AG10803 (cell line): ENCODE measurements around the gene SPATA33.
A peak's percentile ranks its signal among the peaks of the same experiment; 100 is the strongest.

Source experiments
- DNase-seq: peaks from one replicate; pipeline ENCODE4 v3.0.0; 2010; ENCODE audit warnings: low read depth
- H3K4me3 ChIP-seq: 2 replicates; pipeline ENCODE4 v1.5.1; 2011; ENCODE audit warnings: mild to moderate bottlenecking, low read length, control low read depth
- CTCF ChIP-seq: conservative IDR thresholded peaks from 2 replicates; pipeline ENCODE4 v1.5.1; 2011; ENCODE audit warnings: mild to moderate bottlenecking, low read length, control low read depth, inconsistent platforms

The SPATA33 gene

GRCh38 chr16:89645122-89645521, 12.5 kb upstream of the SPATA33 start:
- no peak overlapping the region for H3K4me3 ChIP-seq
- no peak for TF ChIP-seq CTCF
- DNase-seq, result no peak

- DNase-seq, result no peak
- no peak for TF ChIP-seq CTCF
- H3K4me3 ChIP-seq, result no peak overlapping the region
Measured at GRCh38 chr16:89646270-89646669, 11.4 kb upstream of the SPATA33 start.

DNA sequence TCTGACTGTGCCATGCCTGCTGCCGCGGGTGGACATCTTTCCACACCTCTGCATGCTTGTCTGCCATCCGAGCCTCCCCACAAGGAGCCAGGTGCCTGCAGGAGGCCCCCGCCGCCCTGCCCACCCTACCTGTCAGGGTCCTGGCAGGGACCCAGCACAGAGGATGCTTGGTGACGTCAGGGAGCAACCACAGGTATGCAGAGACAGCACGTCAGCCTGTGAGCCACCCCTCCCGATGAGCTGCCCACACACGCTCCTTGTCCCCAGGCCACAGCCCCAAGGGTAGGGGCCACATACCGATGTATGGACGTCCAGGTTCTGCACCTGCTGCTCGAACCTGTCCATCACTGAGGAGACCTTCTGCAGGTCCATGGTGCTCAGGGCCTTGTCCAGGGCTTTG, 10.7 kb upstream of the SPATA33 start:
- TF ChIP-seq CTCF, result no peak
- no peak overlapping the region for H3K4me3 ChIP-seq
- no peak for DNase-seq

- no peak for DNase-seq
- no peak for TF ChIP-seq CTCF
- H3K4me3 ChIP-seq, result no peak overlapping the region
Measured at GRCh38 chr16:89651584-89651983, 6.1 kb upstream of the SPATA33 start.

- DNase-seq, result no peak
- H3K4me3 ChIP-seq, result no peak overlapping the region
- TF ChIP-seq CTCF, result no peak
Measured at GRCh38 chr16:89653656-89654295, 3.9 kb upstream of the SPATA33 start.

- TF ChIP-seq CTCF, result no peak
- H3K4me3 ChIP-seq, result no peak overlapping the region
Measured at GRCh38 chr16:89655062-89655643, 2.5 kb upstream of the SPATA33 start.

DNA sequence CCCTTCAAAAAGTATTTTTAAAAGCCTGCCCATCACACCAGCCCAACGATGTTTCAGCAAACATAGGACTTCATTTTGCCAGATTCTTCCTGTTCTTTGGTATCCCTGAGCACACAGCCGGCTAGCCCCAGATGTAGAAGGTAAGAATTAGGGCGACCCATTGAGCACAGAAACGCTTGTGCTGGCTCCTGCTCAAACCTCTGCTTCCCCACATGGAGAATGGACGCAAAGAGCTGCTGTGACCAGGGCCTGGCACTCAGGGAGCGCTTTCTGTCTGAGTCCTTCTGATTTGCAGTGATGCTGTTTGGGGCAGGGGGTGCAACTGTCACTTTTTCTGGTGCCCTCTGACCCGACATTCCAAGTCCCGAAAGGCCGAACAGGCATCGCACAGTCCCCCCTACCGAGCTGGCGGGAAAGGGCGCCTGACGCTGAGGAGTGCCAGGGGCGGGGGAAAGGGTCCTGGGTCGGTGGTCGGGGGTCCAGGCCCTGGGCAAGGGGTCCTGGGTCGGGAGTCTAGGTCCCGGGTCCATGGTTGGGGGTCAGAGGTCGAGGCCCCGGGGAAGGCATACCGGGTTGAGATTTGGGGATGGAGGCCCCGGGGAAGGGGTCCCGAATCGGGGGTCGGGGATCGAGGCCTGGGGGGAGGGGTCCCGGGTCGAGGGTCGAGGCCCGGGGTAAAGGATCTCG, 1.1 kb upstream of the SPATA33 start:
- H3K4me3 ChIP-seq, result peak overlapping the region; percentile 95
- no peak for DNase-seq
- no peak for TF ChIP-seq CTCF

More at GRCh38 chr16:89655062-89655643, 2.5 kb upstream of the SPATA33 start:
- no peak for DNase-seq
